ENCODE data around the gene LRRC40.

DNA sequence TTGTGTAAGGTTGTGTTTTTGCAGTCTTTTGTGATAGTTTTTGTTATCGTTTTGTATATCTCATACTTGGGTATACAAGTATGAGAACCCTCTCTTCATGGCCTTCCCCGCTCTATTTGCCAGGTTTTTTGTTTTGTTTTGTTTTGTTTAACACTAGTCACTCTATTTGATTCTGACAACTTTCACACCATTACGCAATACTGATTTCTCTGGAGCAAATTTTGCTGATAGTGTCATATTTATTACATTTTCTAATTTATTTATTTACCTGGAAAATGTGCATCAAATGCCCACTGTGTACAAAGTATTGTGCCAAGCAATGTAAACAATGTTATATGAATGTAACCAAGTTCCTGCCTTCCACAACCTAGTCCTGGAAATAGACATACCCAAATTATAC lies 90.1 kb downstream of the LRRC40 start:
- TF ChIP-seq, protein P1, sequence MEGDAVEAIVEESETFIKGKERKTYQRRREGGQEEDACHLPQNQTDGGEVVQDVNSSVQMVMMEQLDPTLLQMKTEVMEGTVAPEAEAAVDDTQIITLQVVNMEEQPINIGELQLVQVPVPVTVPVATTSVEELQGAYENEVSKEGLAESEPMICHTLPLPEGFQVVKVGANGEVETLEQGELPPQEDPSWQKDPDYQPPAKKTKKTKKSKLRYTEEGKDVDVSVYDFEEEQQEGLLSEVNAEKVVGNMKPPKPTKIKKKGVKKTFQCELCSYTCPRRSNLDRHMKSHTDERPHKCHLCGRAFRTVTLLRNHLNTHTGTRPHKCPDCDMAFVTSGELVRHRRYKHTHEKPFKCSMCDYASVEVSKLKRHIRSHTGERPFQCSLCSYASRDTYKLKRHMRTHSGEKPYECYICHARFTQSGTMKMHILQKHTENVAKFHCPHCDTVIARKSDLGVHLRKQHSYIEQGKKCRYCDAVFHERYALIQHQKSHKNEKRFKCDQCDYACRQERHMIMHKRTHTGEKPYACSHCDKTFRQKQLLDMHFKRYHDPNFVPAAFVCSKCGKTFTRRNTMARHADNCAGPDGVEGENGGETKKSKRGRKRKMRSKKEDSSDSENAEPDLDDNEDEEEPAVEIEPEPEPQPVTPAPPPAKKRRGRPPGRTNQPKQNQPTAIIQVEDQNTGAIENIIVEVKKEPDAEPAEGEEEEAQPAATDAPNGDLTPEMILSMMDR (conservative IDR thresholded peaks at IDR 0.05) = no peak
- TF ChIP-seq ZFX (IDR thresholded peaks at IDR 0.05) = no peak
